Measurements from ENCODE around the gene STRN3.

GRCh38 chr14:30848449-30849240 lies 177.5 kb downstream of the STRN3 start:
- TF ChIP-seq CTCF (IDR thresholded peaks at IDR 0.05) (no peak), EZH2 (IDR thresholded peaks at IDR 0.05; ENCODE audit: borderline replicate concordance, insufficient read depth, low read depth, low read length, poor library complexity, severe bottlenecking) (no peak)

Measured in B cell (primary cell).